AG08395 (cell line): ENCODE results near the gene RGS16.
A peak's percentile ranks its signal among the peaks of the same experiment; 100 is the strongest.

Source experiments
- DNase-seq: peaks from one replicate; pipeline ENCODE4 v3.0.0; 2012; ENCODE audit warnings: mixed read lengths, low spot score

Gene RGS16

DNA sequence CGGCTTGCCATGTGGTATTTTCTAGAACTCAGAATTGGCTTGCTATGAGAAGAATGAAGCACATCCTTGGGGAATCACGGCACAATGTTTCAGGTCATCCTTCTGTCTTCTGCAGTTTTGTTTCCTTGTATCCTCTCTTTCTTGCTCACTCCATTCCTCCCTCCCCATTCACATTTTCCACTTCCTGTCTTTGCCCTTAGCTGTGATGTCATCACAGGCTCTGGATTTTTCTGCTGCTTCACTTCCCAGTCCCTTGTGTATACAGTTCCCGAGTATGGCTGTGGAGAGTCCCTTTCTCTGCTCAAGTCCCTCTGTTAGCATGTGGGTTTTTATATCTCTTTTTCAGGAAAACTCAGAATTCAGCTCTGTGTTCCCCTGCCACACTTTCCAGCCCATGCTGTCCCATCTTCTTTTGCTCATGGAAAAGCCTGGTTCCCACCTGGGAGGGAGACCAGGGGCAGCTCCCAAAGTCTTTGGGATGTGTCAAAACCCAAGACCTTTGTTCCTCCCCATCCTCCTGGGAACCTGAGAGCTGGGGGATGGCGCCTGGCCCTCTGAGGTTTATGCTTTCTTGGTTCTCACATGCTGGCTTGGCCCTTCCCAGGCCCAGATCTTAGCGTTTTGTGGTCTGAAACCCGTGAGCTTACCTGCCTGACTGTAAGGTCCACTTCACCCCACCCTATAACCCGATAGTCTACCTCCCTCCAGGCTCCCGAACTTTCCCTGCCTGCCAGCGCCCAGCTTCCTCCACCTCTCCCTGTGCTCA is 4.8 kb upstream of the RGS16 start:
- DNase-seq: peak; percentile 56

DNA sequence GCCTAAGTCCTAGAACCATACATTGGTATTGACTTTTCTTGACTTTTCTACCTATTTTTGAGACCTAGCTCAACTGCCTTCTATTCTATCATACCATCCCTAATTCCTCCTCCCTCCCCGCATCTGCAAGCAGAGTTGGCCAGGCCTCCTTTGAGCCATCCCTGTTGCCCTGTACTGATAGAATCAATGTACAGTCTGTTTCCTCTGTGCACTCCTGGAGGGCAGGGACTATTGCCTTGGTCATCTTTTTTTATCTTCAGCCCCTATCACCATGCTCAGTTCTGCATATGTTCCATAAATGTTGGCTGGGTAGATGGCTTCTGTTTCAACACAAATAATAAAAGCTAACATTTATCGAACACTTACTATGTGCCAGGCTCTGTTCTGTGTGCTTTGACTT is 4.0 kb upstream of the RGS16 start:
- no peak for DNase-seq

DNA sequence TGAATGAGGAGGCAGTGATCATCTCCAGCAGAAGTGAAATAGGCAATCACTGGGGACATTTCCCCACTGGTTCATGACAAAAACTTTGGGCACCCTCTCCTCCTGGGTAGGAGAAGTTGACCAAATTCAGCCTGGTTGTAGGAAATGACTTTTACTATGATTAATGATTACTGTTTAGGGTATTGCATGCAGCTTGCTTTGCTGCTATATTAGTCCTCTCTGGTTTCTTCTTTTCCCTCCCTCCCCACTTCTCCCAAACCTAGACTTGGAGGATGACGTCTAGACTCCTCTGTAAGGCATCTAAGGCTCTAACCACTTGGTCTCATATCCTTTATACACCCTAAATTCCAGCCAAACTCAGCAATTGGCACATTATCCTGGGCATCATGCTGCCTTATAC is 3.4 kb upstream of the RGS16 start:
- no peak for DNase-seq

DNA sequence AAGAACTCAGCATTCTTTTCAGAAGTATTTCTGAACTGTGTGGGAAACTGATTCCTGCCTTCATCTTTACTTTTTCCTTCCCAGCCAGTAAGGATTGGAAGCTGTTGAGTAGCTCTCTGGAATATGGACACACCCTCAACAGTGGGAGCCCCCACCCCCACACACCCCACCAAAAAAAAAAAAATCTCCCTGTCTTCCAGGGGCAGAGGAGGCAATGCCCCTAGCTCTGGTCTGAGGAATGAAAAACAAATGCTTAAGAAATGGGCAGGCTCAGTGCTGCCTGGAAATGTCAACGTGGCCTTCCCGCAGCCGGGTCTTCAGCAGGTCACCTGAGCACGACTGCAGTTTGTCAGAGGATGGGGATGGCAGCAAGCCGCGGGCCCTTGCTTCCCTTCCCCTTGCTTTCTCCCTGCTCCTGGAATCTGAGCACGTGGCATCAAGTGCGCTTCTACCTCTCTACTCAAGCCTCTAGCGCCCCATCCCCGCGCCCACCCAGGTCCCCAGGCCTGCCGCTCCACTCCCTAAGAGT is 479 bp downstream of the RGS16 start:
- DNase-seq: no peak

DNA sequence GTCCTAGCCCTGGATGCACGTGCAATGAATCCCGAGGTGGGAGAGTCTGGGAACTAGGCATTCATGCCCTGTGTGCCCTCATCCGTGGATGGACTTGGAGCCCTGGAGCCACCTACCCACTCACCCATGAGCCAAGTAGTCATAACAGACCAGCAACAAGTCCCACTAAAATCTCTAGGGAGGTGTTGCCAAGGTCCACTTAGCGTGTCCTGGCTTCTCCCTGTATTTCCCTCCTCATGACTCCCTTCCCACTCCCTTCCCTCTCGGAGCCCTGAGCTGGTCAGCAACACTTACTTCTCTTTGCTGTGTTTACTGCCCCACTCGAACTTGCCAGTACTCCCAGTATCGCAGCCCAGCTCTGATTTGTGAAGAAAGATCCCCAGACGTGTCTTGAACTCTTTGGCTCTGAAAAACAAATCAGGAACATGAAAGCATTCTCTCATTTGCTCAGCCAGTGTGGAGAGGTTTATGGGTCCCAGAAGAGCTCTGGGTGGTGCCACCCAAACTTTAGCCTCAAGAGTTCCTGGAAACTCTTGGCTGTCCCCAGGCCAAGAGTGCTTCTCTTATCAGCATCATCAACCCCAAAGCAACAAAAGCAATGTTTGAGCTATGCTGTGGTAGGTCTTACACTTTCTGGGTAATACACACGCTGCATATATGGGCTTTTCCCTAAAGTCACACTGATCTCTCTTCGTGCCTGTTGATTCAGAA is 1.1 kb downstream of the RGS16 start:
- peak; percentile 4 for DNase-seq

DNA sequence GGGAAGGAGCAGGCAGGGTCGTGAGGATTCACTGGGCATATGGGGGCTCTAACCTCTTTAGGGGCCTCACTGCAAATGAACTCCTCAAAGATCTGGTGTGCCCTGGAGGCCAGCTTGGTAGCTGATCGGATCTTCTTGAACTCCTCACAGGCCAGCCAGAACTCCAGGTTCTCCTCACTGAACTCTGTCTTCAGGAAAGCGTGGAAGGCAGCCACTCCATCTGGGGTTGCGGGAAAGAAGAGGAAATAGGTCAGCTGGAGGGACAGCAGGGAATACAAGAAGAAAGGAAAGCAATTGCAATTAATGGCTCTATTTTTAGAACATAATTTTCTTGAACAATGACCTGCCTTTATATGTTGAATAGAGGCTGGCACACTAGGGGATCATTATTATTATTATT is 2.3 kb downstream of the RGS16 start:
- DNase-seq: no peak

DNA sequence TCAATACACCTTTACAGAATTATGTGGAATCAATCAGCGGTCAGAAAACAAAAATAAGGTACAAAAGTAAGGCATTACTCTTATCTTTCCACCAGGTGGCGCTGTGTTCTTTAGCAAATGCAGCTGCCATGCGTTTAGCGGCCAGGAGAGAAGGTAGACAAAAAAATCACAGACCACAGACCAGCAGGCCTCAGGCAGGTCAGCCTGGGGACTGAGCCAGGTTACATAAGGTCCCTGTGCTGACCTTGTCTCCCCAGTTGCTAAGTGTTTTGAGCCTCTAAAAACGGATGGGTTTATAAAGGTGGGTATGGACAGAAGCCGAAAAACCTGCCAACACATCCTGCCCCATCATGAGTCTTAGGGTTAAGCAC is 2.8 kb downstream of the RGS16 start:
- peak; percentile 67 for DNase-seq

DNA sequence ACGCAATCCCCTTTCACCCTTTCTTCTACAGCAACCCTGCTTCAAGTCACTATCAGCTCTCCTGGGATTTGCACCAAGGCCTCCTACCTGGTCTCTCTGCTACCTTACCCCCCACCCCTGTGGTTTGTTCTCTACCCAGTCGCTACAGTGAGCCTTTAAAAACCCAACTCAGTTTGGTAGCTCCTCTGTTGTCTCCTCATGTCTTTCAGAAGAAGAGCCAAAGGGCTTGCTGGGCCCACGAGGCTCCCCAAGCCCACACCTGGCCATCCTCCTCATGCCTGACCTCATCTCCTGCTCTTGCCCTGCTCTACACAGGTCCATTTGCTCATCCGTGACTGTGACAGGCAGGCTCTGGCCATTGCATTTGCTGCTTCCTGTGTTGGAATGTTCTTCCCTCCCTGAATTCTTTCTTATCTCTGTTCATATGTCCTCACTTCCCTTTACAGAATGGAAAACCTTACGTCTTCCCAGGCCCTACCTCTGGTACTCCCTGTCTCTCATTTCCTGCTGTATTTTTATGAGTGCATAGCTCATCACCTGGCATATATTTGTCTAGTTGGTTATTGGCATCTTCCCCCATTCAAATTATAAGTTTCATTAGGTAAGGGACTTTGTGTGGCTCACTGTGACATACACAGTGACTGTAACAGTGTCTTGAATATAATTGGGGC is 3.3 kb downstream of the RGS16 start:
- no peak for DNase-seq

DNA sequence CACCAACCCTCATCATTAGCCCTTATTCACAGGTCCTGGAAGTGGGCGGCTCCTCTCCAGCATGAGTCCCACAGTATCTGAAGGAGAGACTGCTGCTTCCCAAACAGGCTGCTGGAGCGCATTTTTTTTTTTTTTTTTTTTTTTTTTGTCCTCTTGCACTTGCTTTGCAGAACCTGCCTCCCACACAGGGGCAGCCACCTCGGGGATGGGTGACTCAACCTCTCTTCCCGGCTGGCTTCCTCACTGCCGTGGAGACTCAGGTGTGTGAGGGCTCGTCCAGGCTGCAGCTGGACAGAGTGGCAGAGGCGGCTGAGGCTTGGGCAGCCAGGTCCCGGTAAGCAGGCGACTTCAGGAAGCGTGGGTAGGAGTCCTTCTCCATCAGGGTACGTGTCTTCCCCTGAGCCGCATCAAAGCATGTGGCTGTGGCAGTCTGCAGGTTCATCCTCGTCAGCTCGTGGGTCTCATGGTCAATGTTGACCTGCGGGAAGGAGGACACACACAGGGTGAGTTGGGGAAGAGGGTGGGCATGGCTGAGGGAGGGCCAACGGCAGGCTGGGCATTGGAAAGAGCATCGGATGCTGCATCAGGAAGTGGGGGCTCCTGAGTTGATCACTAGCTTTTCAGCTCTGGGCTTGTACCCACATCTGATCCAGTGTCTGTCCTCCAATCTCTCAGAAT is 4.0 kb downstream of the RGS16 start:
- no peak for DNase-seq

DNA sequence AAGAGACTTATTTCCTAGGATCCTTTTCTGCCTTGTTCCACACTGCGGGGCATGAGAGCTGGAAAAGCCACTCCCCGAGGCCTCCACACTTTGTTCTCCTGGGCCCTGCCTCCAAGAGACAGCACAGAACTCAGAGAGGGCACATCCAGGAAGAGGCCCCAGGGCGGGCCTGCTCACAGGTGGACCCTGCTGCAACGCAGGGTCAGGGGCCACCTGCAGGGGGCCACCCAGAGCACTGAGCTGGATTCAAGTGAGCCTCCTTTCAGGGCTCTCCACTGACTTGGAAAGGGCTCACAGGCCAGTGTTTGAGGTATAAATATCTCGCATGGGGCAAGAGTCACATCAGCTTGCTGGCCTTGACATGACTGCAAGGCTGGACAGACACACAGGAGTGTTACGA is 4.8 kb downstream of the RGS16 start:
- no peak for DNase-seq

DNA sequence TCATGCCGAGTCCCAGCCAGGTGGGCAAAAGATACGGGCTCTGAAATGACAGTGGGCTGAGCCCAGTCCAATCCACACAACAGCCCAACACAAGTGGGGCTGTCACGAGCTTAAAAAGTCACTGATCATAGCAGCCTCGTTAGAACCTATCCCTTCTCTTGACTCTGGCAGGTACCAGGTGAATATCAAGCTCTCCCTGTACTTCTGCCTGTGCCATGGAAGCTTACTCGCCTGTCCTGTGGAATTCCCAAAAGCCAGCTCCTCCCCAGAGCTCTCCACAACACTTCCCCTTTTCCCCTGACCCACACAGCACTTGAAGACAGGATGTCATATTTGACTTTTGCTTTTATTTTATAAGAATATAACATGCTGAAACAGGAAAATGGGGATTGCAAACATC is 5.9 kb downstream of the RGS16 start:
- DNase-seq: no peak

DNA sequence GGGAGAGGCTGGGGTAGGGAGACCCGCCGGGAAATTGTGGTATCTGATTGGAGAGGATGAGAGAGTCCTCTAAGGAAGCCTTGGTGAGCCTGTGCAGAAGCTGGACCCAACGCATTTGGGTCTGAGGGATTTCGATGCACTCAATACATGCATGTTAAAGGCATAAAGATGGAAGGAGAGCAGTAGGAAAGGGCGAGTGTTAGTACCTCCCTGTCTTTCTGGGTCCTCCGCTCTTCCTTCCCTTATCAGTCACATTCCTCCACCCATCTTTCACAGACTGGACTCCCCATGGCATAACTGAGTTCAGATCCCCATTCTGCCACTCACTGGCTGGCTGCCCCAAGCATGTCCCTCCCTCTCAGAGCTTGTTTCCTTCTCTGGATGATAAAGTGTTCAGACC is 7.3 kb downstream of the RGS16 start:
- DNase-seq: no peak

DNA sequence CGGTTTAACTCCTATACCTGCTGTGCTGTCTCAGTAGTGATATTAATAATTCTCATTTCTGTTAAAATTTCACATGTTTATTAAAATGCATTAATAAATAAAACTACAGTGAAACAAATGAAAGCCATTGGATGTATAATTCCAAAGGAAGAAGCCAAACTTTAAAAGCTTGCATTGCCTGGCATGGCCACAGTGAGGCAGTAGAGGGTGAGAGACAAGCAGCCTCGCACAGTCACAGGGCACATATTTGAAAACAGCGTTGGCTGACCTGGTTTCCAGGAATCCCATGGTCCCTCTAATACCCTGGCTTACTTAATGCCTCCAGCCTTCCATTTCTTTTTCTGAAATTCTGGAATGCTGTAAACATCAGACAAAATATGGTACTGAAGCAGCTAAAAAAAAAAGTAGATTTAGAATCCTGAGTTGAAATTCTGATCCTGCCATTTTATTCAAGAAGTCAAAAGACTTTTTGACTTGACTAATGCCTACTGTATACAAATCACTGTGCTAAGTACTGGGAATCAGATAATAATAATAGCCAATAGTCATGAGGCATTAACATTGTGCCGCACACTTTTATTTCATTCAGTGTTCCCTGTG is 8.4 kb downstream of the RGS16 start:
- peak; percentile 64 for DNase-seq

DNA sequence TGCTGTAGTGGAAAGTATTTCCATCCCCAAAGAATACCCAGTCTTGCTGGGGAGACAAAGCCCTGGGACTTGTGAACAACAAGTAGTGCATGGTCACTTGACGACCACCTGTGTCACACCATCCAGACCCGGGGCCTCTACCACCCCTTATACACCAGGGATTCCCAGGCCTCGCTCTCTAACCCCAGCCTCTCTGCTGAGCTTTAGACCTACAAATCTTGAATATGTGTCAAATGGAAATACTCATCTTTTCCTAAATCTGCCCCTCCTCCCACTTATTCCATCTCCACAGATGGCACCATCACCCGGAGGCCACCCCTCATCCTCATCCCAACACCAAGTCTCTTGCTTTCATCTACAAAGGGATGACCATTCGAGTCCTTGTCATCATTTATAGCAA is 14.3 kb downstream of the RGS16 start:
- no peak for DNase-seq

DNA sequence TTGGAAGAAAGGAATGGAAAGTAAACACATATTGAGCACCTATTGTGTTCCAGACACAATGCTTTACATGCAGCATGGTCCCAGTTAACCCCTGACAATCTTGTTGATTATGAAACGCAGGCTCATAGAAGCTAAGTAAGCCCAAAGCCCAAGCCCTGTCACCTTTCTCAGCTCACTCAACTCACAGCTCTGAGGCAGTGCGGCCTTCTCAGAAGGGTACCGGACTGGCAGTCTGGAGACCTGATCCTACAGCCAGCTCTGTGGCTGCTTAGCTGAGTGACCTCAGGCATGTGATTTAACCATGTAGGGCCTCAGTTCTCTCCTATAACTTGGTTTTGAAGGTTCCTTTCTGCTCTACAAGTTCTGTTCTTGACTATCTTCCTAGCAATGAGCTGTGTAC is 14.7 kb downstream of the RGS16 start:
- no peak for DNase-seq

DNA sequence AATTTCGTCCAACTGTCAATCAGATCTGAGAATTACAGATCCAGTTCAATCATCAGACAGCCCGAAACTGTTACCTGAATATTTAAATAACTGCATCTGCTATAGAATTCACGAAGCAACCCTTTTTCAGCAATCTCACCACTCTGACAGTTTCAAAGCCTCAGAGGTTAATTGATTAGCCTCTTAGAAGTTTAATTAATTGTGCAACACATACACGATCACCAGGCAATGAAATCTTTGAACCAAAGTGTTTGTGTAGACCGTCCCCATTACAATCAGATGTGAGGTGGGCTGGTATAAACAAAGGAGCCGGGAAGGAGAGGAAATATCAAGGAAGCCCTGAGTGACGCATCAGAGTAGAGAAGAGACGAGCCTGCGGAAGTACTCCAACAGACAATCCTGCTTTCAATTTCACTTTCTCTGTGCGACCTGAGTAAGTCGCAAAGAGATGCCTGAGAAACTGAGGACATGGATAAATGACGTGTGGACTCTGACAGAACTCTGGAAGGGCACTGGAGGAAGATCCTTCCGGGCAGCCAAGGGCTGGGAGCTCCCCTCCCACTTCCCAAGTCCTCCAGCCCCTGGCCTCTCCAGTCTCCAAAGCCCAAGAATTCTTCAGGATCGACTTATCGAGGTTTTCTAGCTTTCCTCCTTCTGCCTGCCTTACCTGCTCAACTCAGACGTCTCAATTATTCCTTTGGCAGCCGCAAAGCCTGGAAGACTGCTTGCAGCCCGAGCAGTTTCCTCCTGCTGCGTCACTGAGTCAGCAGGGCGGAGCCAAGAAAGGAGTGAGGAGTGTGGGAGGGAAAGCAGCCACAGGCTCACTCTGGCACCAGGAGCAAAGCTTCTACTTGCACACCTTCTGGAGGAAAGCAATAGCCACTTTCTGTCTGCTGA is 15.4 kb downstream of the RGS16 start, which contains the start of gene RNASEL:
TSS of gene RNASEL (minus strand) at position 757 of the 897 bp plus-strand sequence. CDS start 2,450 bp downstream, outside the sequence.
- peak; percentile 85 for DNase-seq

DNA sequence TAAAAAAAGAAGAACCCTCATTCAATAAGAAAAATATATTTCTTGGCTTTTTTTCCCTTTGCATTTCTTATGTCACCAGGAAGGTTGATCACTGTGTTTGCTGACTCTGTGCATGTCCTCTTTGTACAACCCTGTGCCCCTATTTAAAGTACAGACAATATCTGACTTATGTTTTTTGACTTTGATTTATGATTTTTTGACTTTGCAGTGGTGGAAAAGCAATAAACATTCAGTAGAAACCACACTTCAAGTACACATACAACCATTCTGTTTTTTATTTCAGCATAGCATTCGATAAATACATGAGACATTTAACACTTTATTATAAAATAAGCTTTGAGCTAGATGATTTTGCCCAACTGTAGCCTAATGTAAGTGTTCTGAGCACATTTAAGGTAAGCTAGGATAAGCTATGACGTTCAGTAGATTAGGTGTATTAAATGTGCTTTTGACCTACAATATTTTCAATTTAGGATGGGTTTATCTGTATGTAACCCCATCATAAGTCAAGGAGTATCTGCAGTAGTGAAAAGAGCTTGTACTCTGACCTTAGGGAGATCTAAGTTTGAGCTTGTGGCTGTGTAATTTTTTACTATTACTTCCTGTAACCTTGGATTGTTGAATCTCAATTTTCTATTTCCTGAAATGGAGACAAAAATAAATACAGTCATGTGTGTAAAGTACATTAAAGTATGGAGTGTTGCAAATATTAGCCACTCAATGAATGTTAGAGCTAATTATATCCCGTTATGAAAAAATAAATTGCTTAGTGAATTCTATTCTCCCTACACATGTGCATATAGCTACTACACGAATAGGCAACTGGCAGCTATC is 16.3 kb downstream of the RGS16 start:
- no peak for DNase-seq

DNA sequence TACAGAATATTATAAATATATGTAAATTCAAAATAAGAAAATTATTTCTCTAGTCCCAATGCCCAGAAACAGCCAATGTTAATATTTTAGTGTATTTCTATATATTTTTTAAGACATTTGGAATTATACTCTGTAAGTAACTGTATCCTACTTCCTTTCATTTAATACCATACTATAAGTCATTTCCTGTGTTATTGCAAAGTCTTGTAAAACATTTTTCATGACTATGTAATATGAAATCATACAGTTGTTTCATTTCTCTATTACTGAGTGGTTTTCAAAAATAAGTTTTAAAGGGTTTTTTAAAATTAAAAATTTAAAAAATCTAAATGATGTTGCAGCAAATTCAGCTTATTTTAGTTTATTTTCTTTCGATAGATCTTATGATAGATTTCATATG is 17.1 kb downstream of the RGS16 start:
- no peak for DNase-seq

DNA sequence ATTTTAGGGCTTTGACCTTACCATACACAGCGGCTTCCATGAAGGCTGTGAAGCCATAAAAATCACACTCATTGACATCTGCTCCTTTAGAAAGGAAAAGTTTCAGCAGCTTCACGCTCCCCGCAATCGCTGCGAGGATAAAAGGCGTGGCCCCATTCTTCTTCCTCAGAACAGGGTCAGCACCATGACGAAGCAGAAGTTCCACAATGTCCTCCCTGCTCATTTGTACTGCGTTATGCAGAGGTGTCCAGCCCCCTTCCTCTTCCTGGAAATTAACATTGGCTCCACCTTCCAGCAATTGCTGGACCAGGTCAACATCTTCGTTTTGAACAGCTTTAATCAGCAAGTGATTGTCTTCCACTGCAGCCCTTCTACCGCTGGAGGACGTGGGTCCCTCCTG is 17.8 kb downstream of the RGS16 start:
- no peak for DNase-seq

DNA sequence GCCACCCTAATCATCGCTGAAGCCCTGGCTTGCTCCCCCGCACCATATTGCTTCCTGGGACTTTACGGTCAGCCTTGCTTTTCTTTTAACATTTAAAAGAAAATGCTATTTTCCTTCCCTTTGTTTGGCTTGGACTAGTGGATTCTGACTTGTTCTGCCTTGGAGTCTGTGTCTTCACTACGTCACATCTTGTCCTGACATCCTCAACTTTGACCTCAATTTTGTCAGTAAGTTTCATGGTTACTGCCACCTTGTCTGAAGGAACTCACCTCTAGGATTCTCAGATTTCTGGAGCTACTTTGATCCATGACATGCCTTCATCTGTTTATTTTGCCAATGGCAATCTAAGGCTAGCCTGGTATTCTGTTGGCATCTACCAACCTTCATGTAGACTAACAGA is 19.4 kb downstream of the RGS16 start:
- no peak for DNase-seq
